Occipital lobe (tissue), 2 donors: ENCODE data around the gene ATP2B2. TPM values are rescaled to one million over a fixed set of nuclear protein-coding genes. Genes with fewer than 3 reads are reported as not detected.

Source experiments
- DNase-seq: peaks from one replicate; lab custom pipeline; 2025; lab: John Stamatoyannopoulos, UW
- total RNA-seq: library from RNA; depleted of rRNA; stranded (reverse); fragments of >200 nt; gene quantifications from one replicate; pipeline ENCODE4 v1.2.3, GENCODE V29; 2014

ATP2B2 gene
- total RNA-seq, 1 donor from 2014 or later, result 79.5 TPM

DNA sequence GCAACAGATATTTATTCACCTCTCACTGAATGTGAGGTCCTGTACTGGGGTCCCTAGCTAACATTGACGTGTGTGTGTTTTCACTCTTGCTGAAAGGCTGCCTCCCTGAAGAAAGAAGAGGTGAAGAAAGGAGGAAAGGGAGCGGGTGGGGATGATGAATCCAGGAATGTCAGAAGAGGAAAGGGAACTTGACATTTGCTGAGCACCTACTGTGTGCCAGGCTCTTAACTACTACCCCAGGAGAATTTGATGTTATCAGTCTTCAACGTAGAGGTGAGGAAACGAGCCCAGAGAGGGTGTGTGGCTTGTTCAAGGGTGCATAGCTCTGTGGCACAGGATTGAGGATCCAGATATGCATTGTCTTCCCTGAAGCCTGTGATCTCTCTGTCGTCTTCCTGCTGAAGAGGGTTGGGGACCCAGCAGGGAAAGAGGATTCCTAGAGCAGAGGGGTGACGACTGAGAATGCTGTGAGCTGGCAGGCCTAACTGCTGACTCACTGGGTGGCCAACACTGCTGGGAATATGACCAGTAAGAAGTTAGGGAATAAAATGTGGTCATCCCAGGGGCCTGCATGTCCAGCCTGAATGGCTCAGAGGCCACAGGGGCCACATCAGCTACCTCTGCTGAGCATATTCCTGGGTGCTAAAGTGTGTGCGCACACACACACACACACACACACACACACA is 6.6 kb upstream of the ATP2B2 start:
- no peak for DNase-seq

- no peak for DNase-seq
Observed at GRCh38 chr3:10510743-10511432, 5.5 kb upstream of the ATP2B2 start.

DNA sequence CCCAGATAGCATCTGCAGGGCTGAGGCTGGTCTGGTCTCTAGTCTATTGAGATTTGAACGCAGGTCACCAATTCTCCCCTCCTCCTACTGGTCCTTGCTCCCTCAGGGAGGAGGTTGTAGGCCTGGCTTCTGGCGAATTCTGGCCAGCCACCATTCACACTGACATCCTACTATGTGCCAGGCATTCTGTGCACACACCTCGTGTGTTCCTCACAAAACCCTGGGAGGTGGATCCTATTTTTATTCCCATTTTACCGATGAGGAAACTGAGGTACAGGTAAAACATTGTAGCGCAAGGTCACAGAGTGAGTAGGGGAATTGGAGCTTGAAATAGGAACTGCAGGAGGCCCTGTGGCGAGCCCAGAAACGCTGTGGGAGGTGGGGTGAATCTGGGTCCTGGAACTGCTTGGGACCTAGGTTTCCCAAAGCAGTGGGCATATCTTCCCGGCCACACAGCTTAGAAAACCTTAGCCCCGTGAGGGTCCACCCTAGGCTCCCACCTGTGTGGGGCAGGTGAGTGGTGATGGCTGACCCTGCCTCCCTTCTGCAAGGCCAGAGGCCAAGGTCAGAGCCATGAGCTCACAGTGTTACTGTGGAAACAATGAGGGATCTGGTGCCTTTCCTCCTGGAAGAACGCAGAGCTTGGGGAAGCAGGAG is 4.8 kb upstream of the ATP2B2 start:
- DNase-seq, result no peak

DNA sequence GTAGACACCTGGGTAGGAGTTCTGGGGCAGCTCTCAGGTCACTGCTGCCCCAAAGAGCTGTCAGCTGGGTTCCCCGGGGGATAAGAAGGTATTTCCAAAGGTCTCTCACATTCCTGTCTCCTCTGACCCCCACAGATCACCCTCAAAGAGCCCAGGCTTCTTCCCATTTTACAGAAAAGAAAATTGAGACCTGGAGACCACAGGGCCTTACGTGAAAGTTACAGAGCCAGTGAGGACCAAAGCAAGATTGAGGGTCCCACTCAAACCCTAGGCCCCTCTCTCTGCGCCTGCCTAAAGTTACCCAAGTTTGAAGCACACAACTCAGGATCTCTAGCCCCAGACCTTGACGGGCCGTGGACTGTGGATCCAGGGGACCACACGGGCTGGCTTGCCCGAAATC is 3.9 kb upstream of the ATP2B2 start:
- no peak for DNase-seq

DNA sequence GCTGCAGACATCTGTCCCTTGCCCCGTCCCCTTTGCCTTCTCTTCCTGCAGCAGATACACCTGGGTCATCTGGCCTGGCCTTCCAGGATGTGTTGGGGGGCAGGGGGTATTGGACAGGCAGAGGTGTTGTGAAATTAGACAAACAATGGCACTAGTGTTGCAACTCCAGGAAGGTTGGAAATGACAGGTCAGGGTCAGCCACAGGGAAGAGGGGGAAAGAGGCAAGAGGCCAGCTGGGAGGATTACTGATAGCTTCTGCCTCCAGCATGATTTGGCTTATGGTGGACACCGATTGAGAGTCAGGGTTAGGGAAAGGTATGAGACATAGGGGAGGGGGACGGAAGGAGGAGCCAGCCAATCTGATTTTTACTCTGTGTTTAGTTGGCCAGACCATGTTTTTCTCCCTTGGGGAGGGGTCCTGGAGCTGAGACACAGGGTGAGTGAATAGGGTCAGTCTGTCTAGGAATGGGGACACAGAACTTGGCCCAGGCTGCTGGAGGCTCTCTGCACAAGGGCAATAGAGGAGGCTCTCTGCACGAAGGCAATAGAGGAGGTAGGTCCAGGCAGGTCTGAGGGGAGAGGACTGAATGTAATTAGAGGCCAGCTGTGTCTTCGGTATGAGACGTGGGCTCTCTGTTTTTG is 3.4 kb upstream of the ATP2B2 start:
- DNase-seq, result no peak

DNA sequence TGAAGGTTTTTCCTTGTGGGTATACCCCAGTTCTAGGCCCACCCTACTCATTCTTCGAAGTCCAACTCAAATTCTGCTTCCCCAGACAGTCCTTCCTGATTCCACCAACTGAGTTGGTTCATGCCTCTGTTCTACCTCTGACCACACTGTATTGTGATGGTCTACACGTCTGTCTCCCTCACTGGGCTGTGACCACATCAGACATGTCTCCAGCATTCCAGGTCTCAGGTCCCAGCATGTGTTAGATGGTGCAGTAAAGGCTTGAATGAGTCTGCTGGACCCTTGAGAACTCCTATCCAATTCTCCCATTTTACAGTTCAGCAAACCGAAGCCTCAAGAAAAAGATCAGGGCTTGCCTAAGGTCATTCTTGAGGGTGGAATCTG is 2.8 kb upstream of the ATP2B2 start:
- no peak for DNase-seq

DNA sequence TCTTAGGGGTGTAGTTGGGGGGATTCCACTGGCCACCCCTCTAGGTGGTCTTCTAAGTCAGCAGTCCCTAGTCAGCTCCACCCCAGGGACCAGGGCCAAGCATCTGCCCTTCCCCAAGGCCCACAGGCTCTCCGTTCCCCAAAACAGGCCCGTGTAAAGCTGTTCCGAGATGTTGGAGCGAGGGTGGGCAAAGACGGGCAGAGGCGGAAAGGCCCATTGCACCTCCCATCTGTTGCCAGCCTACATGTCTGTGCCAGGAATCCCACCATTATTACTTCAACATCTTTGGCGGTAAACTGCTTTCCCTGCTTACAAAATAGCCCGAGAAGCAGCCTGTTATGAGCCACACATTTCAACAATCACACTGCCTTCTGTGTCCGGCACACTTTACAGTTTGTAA is 1.9 kb upstream of the ATP2B2 start:
- no peak for DNase-seq

DNA sequence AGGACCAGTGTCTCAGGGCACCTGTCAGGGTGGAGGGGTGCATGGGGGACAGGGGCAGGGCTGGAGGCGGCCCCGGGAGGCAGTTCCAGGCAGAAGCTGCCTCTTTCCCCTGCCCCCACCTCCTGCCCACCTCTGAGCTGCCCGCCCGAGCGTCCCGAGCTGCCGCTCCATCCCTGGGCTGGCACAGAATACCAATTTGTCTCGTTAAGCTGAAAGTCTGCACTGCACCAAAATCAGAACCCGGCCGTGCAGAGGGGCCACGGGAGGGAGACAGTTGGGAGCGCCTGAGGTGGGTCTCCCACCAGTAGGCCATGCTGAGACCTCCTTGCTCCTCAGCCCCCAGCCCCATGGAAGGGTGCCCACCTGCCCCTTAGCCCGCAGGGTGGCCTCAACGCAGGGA is 1.3 kb upstream of the ATP2B2 start:
- no peak for DNase-seq

GRCh38 chr3:10505791-10506585 is 602 bp upstream of the ATP2B2 start:
- DNase-seq, result no peak

- no peak for DNase-seq
Observed at GRCh38 chr3:10504171-10505049, 976 bp downstream of the ATP2B2 start.

DNA sequence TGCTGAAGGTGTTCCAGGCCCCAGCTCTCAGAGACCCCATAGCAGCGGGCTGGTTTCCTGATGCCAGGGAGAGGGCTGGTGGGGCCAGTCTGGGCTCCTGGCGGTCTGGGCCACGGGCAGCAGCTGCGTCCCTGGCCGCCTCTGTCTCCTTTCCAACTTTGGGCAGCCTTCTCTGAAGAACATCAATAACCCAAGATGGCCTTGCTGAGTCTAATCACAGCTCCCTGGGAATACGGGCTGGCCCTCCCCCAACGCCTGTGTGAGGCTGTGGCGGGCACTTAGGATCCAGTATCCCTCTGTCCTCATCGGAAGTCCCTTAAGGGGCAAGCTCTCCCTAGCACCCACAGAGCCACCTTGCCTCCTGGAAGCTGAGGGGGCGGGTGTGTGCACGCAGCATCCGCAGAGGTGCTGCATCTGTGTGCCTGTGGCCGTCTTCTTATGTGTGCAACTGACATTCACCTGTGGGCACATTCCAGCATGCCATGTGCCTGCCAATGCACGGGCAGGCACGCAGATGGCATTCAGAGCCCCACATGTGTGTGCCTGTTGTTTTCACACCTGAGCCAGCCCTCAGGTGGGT is 2.1 kb downstream of the ATP2B2 start:
- DNase-seq, result no peak

- no peak for DNase-seq
Observed at GRCh38 chr3:10502185-10502880, 3.1 kb downstream of the ATP2B2 start.

DNA sequence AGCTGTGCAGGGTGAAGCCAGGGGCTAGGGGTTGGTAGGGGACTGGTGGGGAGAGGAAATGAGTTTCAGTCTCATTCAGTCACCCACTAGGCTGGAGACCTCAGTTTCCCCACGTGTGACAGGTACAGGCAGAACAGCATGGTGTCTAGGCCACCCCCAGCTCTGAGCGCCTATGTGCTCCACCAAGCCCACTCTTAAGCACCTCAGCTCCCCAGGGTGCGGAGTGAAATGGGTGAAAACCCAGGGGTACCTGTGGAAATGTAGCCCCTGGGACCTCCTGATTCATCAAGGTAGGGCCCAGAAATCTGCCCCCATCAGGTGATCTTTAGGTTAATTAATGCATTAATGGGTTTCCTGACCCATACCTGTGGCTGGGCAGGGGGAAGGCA is 3.7 kb downstream of the ATP2B2 start:
- no peak for DNase-seq

DNA sequence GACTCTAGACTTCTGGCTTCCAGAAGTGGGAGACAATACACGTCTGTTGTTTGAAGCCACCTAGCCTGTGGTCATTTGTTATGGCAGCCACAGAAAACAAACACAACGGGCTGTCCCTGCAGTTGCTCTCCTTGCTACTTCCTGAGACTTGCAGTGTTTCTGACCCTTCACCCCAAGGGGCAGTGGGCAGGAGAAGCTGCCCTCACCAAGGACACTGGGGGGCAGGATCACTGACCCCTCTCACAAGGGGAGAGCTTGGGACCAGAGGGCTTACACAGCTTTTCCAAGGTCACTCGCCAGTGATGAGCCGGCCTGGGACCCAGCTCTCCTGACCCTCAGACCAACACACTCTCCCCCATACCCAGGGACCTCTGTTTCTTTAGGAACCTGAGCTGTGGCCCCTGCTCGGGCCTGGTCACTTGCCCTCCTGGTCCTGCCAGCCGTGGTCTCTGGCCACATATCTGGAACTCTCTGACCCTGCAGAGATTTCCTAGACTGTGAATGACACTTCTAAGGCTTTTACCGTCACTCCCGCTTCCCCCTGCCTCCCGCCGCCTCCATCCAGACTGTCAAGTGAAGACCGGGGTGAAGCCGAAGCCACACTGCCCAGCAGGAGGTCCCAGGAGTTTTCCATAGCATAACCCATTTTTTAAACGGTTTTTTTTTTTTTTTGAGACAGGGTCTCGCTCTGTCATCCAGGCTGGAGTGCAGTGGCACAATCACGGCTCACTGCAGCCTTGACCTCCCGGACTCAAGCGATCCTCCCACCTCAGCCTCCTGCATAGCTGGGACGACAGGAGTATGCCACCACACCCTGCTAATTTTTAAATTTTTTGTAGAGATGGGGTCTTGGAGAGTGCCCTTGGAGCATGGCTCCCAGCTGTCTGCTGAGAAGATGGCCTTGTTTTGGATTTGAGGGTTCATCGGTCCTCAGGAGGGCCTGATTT is 4.4 kb downstream of the ATP2B2 start:
- no peak for DNase-seq

DNA sequence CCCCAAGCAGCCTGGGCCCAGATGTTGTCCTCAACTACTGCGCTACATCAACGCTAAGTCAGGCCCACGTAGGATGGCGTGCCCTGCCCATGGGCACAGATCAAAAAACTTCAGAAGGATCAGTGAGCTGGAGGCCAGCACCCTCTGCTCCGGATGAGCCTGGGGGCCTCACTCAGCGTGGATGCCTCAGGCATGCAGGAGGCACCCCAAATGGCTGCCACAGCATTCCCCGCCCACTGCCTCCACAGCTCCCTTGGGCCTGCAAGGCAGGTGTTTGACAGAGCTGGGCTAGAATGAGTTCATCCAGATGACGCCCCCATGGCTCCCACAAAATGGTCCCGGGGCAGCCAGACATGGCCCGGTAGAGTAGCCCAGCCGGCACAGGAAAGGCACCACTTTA is 7.1 kb downstream of the ATP2B2 start:
- no peak for DNase-seq

GRCh38 chr3:10497439-10497838 is 7.9 kb downstream of the ATP2B2 start:
- no peak for DNase-seq

DNA sequence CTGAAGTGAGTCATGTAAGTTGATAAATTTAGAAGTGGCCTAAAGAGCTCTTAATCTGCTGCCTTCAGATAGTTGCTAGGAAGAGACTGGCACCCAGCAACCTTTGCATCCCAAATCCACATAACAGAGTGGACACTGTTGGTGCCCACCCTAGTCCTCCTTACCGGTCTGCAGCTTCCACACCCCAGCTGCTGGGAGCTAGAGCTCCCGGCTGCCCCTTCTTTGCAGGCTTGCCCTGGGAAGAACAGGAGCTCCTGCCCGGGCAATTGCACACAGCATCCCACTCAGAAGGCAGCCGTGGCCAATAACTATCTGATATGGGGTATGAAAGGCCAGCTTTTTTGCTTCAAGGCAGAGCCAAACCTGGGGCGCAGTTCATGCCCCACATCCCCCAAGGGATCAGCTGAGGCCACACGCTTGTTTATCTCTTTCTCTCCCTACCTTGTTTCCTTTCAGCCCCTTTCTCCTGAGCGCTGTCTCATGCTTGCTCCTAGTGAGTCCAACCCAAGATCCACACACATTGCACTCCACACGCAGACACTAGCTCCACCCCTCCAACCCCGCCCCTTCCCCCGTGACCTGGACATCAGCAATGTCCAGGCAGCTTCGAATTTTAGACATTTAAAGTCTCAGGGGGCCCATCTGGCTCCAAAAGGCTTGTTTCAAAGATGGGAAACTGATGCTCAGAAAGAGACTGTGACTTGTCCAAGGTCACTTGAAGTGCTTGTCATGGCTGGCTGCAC is 9.1 kb downstream of the ATP2B2 start:
- DNase-seq, result no peak

- no peak for DNase-seq
Observed at GRCh38 chr3:10495614-10496013, 9.8 kb downstream of the ATP2B2 start.
